K562 (cell line): ENCODE results near the gene EPHA1. TPM values are rescaled to one million over a fixed set of nuclear protein-coding genes. Genes with fewer than 3 reads are reported as not detected.

Experiments used
- MAZ ChIP-seq, 2 experiments: fragments of 450-650 bp in 1 of 2; sonication (generic) in 1 of 2; formaldehyde crosslinking; IDR thresholded peaks in 1 of 2; conservative IDR thresholded peaks in 1 of 2; 2 replicates each; pipeline versions ENCODE4 v1.4.0 to v1.5.0; 2020; ENCODE audit warnings: mild to moderate bottlenecking in 1 of 2, missing genetic modification reagents in 1 of 2
- NFE2L1 ChIP-seq: fragments of 450-650 bp; IDR thresholded peaks from 2 replicates; pipeline ENCODE4 v1.6.1; 2016; ENCODE audit warnings: missing genetic modification characterization, low read depth, mild to moderate bottlenecking, missing compliant biosample characterization, moderate library complexity, borderline replicate concordance
- TCF3 ChIP-seq: sonication (generic); formaldehyde crosslinking; IDR thresholded peaks from 2 replicates; pipeline ENCODE4 v1.4.0; 2020; ENCODE audit warnings: mild to moderate bottlenecking, missing genetic modification reagents
- TEAD1 ChIP-seq, 2 experiments: fragments of 450-650 bp in 1 of 2; sonication (generic) in 1 of 2; formaldehyde crosslinking; IDR thresholded peaks; 2 replicates each; pipeline versions ENCODE4 v1.4.0 to v1.8.0; 2020 to 2022; ENCODE audit warnings: mild to moderate bottlenecking in 2 of 2, missing genetic modification reagents in 1 of 2
- U2AF2 ChIP-seq: fragments of 200-400 bp; formaldehyde crosslinking; optimal IDR thresholded peaks from 2 replicates; pipeline ENCODE3; 2017; ENCODE audit warnings: low read depth, mild to moderate bottlenecking, low read length
- ZNF165 ChIP-seq: fragments of 250-450 bp; sonication (Bioruptor Pico); IDR thresholded peaks from 2 replicates; pipeline ENCODE4 v1.4.0; 2020; ENCODE audit warnings: borderline replicate concordance
- ZNF224 ChIP-seq: sonication (generic); formaldehyde crosslinking; IDR thresholded peaks from 2 replicates; pipeline ENCODE4 v1.8.0; 2022; ENCODE audit warnings: mild to moderate bottlenecking, missing genetic modification reagents
- polyA plus RNA-seq, 8 experiments: library from polyadenylated mRNA; depleted of rRNA in 4 of 8; stranded (reverse) in 5 of 8; unstranded in 3 of 8; fragments of >200 nt; fragmentation: Nextera tagmentation in 2 of 8; fragmentation: Illumina TruSeq in 1 of 8; extraction: Ambion mirVana in 2 of 8; extraction: Trizol in 1 of 8; gene quantifications; 2 replicates each; pipeline versions ENCODE4 v1.2.1 to v1.2.3, GENCODE V29; 2011 to 2014; ENCODE audit warnings: inconsistent platforms in 1 of 8, missing spikeins in 1 of 8
- total RNA-seq, 7 experiments: library from RNA; depleted of rRNA in 6 of 7; stranded (reverse); fragments of >200 nt in 6 of 7; fragmentation: Illumina TruSeq in 2 of 7; extraction: Trizol in 2 of 7; gene quantifications; 2 replicates each; pipeline versions ENCODE4 v1.2.1 to v1.2.3, GENCODE V29; 2011 to 2021; ENCODE audit warnings: low replicate concordance in 1 of 7
- TF ChIP-seq, protein P1 (sequence below): sonication (generic); formaldehyde crosslinking; IDR thresholded peaks from 2 replicates; pipeline ENCODE4 v1.8.1; 2023; ENCODE audit warnings: missing genetic modification reagents, mild to moderate bottlenecking, borderline replicate concordance
- TF ChIP-seq, protein P2 (sequence below): sonication (generic); formaldehyde crosslinking; IDR thresholded peaks from 2 replicates; pipeline ENCODE4 v1.8.1; 2022; ENCODE audit warnings: missing genetic modification reagents
- TF ChIP-seq, protein P3 (sequence below), 2 experiments: fragments of 450-650 bp; IDR thresholded peaks; 2 replicates each; pipeline ENCODE4 v1.6.1; 2016; ENCODE audit warnings: mild to moderate bottlenecking in 2 of 2, borderline replicate concordance in 1 of 2, low read depth in 1 of 2, moderate library complexity in 1 of 2

Gene EPHA1
- total and polyA plus RNA-seq, 9 of the 15 experiments (the other 6 are each of a cell fraction or from before 2014, with no cell fraction given), result 0.22 to 0.57 (median 0.32) TPM; not detected in 6

GRCh38 chr7:143380646-143381426 lies 27.8 kb downstream of the EPHA1 start, which contains the start of gene ZYX (continued):
- TF ChIP-seq MAZ (CRISPR knock-in tag; conservative IDR thresholded peaks at IDR 0.05 in 1 of 2, IDR thresholded peaks at IDR 0.05 in 1 of 2), result peak; percentile 93 to 95
- TF ChIP-seq ZNF165 (CRISPR knock-in tag), result no peak
- TF ChIP-seq ZNF224 (CRISPR knock-in tag), result no peak
- TF ChIP-seq NFE2L1 (tag), result no peak
- TF ChIP-seq, protein P1, sequence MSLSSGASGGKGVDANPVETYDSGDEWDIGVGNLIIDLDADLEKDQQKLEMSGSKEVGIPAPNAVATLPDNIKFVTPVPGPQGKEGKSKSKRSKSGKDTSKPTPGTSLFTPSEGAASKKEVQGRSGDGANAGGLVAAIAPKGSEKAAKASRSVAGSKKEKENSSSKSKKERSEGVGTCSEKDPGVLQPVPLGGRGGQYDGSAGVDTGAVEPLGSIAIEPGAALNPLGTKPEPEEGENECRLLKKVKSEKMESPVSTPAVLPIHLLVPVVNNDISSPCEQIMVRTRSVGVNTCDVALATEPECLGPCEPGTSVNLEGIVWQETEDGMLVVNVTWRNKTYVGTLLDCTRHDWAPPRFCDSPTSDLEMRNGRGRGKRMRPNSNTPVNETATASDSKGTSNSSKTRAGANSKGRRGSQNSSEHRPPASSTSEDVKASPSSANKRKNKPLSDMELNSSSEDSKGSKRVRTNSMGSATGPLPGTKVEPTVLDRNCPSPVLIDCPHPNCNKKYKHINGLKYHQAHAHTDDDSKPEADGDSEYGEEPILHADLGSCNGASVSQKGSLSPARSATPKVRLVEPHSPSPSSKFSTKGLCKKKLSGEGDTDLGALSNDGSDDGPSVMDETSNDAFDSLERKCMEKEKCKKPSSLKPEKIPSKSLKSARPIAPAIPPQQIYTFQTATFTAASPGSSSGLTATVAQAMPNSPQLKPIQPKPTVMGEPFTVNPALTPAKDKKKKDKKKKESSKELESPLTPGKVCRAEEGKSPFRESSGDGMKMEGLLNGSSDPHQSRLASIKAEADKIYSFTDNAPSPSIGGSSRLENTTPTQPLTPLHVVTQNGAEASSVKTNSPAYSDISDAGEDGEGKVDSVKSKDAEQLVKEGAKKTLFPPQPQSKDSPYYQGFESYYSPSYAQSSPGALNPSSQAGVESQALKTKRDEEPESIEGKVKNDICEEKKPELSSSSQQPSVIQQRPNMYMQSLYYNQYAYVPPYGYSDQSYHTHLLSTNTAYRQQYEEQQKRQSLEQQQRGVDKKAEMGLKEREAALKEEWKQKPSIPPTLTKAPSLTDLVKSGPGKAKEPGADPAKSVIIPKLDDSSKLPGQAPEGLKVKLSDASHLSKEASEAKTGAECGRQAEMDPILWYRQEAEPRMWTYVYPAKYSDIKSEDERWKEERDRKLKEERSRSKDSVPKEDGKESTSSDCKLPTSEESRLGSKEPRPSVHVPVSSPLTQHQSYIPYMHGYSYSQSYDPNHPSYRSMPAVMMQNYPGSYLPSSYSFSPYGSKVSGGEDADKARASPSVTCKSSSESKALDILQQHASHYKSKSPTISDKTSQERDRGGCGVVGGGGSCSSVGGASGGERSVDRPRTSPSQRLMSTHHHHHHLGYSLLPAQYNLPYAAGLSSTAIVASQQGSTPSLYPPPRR (CRISPR knock-in tag), result no peak
- TF ChIP-seq, protein P2, sequence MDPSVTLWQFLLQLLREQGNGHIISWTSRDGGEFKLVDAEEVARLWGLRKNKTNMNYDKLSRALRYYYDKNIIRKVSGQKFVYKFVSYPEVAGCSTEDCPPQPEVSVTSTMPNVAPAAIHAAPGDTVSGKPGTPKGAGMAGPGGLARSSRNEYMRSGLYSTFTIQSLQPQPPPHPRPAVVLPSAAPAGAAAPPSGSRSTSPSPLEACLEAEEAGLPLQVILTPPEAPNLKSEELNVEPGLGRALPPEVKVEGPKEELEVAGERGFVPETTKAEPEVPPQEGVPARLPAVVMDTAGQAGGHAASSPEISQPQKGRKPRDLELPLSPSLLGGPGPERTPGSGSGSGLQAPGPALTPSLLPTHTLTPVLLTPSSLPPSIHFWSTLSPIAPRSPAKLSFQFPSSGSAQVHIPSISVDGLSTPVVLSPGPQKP, result no peak
- no peak; a peak in 1 of 4 replicates for TF ChIP-seq TEAD1 (CRISPR knock-in tag; IDR thresholded peaks at IDR 0.05)
- TF ChIP-seq U2AF2, result no peak
- no peak for TF ChIP-seq TCF3
- TF ChIP-seq, protein P3, sequence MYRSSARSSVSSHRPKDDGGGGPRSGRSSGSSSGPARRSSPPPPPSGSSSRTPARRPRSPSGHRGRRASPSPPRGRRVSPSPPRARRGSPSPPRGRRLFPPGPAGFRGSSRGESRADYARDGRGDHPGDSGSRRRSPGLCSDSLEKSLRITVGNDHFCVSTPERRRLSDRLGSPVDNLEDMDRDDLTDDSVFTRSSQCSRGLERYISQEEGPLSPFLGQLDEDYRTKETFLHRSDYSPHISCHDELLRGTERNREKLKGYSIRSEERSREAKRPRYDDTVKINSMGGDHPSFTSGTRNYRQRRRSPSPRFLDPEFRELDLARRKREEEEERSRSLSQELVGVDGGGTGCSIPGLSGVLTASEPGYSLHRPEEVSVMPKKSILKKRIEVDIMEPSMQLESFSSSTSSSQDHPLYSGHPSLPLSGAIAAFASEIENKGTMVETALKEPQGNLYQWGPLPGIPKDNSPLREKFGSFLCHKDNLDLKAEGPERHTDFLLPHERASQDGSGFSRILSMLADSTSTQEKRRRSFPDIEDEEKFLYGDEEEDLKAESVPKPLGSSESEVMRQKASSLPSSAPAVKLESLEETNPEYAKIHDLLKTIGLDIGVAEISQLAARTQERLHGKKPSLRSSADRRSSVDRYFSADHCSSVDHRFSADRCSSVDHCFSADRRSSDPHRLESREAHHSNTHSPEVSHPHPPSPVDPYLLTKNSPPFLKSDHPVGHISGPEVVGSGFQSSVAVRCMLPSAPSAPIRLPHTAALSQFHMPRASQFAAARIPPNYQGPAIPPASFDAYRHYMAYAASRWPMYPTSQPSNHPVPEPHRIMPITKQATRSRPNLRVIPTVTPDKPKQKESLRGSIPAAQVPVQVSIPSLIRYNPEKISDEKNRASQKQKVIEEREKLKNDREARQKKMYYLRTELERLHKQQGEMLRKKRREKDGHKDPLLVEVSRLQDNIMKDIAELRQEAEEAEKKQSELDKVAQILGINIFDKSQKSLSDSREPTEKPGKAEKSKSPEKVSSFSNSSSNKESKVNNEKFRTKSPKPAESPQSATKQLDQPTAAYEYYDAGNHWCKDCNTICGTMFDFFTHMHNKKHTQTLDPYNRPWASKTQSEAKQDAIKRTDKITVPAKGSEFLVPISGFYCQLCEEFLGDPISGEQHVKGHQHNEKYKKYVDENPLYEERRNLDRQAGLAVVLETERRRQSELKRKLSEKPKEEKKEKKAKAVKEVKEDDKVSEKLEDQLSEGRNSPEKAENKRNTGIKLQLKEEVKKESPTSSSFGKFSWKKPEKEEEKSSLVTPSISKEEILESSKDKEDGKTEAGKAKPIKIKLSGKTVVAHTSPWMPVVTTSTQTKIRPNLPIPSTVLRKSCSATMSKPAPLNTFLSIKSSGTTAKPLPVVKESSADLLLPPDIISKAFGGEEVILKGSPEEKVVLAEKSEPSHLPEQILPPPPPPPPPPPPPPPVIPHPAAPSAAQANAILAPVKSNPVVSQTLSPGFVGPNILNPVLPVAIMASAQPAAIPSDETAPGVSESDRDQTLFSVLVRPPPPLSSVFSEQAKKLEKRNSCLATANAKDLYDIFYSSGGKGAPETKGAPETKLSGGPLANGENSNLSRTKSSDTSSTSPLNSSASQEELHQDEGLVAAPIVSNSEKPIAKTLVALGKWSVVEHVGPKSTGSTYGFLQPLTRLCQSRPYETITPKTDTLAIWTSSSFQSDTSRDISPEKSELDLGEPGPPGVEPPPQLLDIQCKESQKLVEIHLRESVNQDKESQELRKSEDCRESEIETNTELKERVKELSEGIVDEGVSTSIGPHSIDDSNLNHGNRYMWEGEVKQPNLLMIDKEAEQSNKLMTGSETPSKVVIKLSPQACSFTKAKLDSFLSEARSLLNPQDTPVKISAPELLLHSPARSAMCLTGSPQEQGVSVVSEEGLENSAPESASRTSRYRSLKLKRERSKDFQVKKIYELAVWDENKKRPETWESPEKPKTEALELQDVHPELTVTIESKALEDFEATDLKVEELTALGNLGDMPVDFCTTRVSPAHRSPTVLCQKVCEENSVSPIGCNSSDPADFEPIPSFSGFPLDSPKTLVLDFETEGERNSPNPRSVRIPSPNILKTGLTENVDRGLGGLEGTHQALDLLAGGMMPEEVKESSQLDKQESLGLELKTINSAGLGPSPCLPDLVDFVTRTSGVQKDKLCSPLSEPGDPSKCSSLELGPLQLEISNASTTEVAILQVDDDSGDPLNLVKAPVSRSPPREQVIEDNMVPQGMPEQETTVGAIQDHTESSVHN (IDR thresholded peaks at IDR 0.05; ENCODE audit: borderline replicate concordance in 1 of 2, low read depth in 1 of 2), result no peak
